Measurements from ENCODE around the gene C3orf20. TPM values are rescaled to one million over a fixed set of nuclear protein-coding genes. Genes with fewer than 3 reads are reported as not detected.

Gene C3orf20
- total RNA-seq, 1 donor from 2014 or later, result not detected

GRCh38 chr3:14816359-14816758 lies 141.4 kb downstream of the C3orf20 start:
- no peak for DNase-seq

GRCh38 chr3:14818804-14819500 lies 144.0 kb downstream of the C3orf20 start, which contains the start of gene FGD5:
Gene FGD5 (plus strand): TSS chr3:14818962. CDS start chr3:14819072, 110 bp downstream.
- DNase-seq, result no peak

- DNase-seq, result no peak
Observed at GRCh38 chr3:14819671-14820070, 144.7 kb downstream of the C3orf20 start.

GRCh38 chr3:14820156-14820555 lies 145.2 kb downstream of the C3orf20 start:
- no peak for DNase-seq

GRCh38 chr3:14821151-14821550 lies 146.2 kb downstream of the C3orf20 start:
- DNase-seq, result no peak

- DNase-seq, result no peak
Observed at GRCh38 chr3:14822134-14822533, 147.2 kb downstream of the C3orf20 start.

Other genes with a start within 250 kb of the C3orf20 start
- gene GRIP2, start 134.8 kb upstream of the C3orf20 start, total RNA-seq, result 2.4 TPM
- 15.1 TPM for gene CCDC174, start 23.4 kb upstream of the C3orf20 start, total RNA-seq
- 14.9 TPM for gene FGD5, start 143.8 kb downstream of the C3orf20 start, total RNA-seq

All from skin of body (tissue), 2 donors.